H1 (cell line): Measurements from ENCODE around the gene TBC1D10A.

Source experiments
- BACH1 ChIP-seq: IDR thresholded peaks from 2 replicates; pipeline ENCODE4 v1.6.1; 2012; ENCODE audit warnings: low read length, improper control_type of control experiment
- CHD2 ChIP-seq: IDR thresholded peaks from 2 replicates; pipeline ENCODE4 v1.6.1; 2012; ENCODE audit warnings: low read length, improper control_type of control experiment
- POLR2A ChIP-seq, 2 experiments: IDR thresholded peaks; 1 replicate in 1 of 2; 2 replicates in 1 of 2; pipeline ENCODE4 v1.6.1; 2011; ENCODE audit warnings: low read depth in 2 of 2, low read length in 2 of 2, mild to moderate bottlenecking in 2 of 2; ENCODE audit errors: control extremely low read depth in 1 of 2
- TF ChIP-seq, protein P1 (sequence below), 3 experiments: IDR thresholded peaks; 1 replicate in 2 of 3; 2 replicates in 1 of 3; pipeline versions ENCODE4 v1.5.1 to v1.6.1; 2011; ENCODE audit warnings: low read length in 3 of 3, mild to moderate bottlenecking in 3 of 3, inconsistent platforms in 2 of 3, low read depth in 1 of 3, moderate library complexity in 1 of 3; ENCODE audit not compliant: insufficient read depth in 1 of 3; ENCODE audit errors: control extremely low read depth in 1 of 3

DNA sequence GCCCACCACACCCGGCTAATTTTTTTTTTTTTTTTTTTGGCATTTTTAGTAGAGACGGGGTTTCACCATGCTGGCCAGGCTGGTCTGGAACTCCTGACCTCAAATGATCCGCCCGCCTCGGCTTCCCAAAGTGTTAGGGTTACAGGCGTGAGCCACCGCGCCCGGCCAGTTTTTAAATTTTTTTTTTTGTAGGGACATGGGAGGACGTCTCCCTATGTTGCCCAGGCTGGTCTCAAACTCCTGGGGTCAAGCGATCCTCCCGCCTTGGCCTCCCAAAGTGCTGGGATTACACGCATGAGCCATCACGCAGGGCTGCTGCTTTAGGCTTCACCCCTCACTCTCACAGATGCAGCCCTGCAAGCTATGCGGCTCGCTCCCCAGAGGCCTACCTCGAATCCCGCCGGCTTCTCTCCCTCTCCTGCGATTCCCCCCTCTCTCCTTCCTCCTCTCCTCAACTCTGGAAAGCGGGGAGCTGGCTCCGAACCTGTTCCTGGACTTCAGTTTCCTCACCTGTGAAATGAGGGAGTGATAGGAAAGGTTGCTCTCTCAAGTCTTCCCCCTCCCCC lies 31.0 kb upstream of the TBC1D10A start:
- TF ChIP-seq, protein P1, sequence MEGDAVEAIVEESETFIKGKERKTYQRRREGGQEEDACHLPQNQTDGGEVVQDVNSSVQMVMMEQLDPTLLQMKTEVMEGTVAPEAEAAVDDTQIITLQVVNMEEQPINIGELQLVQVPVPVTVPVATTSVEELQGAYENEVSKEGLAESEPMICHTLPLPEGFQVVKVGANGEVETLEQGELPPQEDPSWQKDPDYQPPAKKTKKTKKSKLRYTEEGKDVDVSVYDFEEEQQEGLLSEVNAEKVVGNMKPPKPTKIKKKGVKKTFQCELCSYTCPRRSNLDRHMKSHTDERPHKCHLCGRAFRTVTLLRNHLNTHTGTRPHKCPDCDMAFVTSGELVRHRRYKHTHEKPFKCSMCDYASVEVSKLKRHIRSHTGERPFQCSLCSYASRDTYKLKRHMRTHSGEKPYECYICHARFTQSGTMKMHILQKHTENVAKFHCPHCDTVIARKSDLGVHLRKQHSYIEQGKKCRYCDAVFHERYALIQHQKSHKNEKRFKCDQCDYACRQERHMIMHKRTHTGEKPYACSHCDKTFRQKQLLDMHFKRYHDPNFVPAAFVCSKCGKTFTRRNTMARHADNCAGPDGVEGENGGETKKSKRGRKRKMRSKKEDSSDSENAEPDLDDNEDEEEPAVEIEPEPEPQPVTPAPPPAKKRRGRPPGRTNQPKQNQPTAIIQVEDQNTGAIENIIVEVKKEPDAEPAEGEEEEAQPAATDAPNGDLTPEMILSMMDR (IDR thresholded peaks at IDR 0.05; ENCODE audit: control extremely low read depth in 1 of 3, insufficient read depth in 1 of 3, low read depth in 1 of 3, low read length in 3 of 3), result no peak
- TF ChIP-seq BACH1 (no peak), CHD2 (no peak), POLR2A (IDR thresholded peaks at IDR 0.05; ENCODE audit: control extremely low read depth in 1 of 2, low read depth in 2 of 2, low read length in 2 of 2) (no peak)
